ENCODE data around the gene KDF1.

KDF1 gene

GRCh38 chr1:26953374-26953773 lies 6.9 kb downstream of the KDF1 start:
- H3K9me2 ChIP-seq (replicated peaks; ENCODE audit: insufficient read depth, low read length): no peaks in the 10 kb centered on the region
- no peak overlapping the region for H3K27ac ChIP-seq (ENCODE audit: low read depth, low read length)
- H3F3A ChIP-seq (ENCODE audit: insufficient read depth): 0 out of 2 replicates have a peak, but pooled peaks cover 2% of the 10 kb centered on the region
- no peaks in the 10 kb centered on the region for H3K79me2 ChIP-seq (ENCODE audit: insufficient read depth, low read length)
- H4K20me1 ChIP-seq (ENCODE audit: low read depth, low read length): no peaks in the 10 kb centered on the region
- TF ChIP-seq CTCF (IDR thresholded peaks at IDR 0.05; ENCODE audit: insufficient read depth, low read length, poor library complexity, severe bottlenecking) (no peak), EZH2phosphoT487 (conservative IDR thresholded peaks at IDR 0.05; ENCODE audit: low read length) (no peak)
- H3K4me2 ChIP-seq (ENCODE audit: low read depth, low read length, poor library complexity, severe bottlenecking): no peak overlapping the region
- no peaks in the 10 kb centered on the region for H3K36me3 ChIP-seq (ENCODE audit: low read length)
- H3K9me3 ChIP-seq (ENCODE audit: insufficient read depth, low read length): no peaks in the 10 kb centered on the region
- no peaks in the 10 kb centered on the region for H3K27me3 ChIP-seq (ENCODE audit: low read length)
- no peak overlapping the region for H3K9ac ChIP-seq (ENCODE audit: low read length)
- H3K4me3 ChIP-seq (ENCODE audit: insufficient read depth, low read length, poor library complexity, severe bottlenecking): no peak overlapping the region
- H2AFZ ChIP-seq (ENCODE audit: low read depth, low read length, severe bottlenecking): no peak overlapping the region

GRCh38 chr1:26951821-26952497 lies 8.3 kb downstream of the KDF1 start:
- H4K20me1 ChIP-seq (ENCODE audit: low read depth, low read length): no peaks in the 10 kb centered on the region
- H3K79me2 ChIP-seq (ENCODE audit: insufficient read depth, low read length): no peaks in the 10 kb centered on the region
- no peaks in the 10 kb centered on the region for H3K27me3 ChIP-seq (ENCODE audit: low read length)
- no peak overlapping the region for H3K9ac ChIP-seq (ENCODE audit: low read length)
- TF ChIP-seq EZH2phosphoT487 (conservative IDR thresholded peaks at IDR 0.05; ENCODE audit: low read length) (no peak), CTCF (IDR thresholded peaks at IDR 0.05; ENCODE audit: insufficient read depth, low read length, poor library complexity, severe bottlenecking) (no peak)
- H3K4me2 ChIP-seq (ENCODE audit: low read depth, low read length, poor library complexity, severe bottlenecking): no peak overlapping the region
- H3K9me3 ChIP-seq (ENCODE audit: insufficient read depth, low read length): no peaks in the 10 kb centered on the region
- no peak overlapping the region for H3K27ac ChIP-seq (ENCODE audit: low read depth, low read length)
- H3K36me3 ChIP-seq (ENCODE audit: low read length): no peaks in the 10 kb centered on the region
- H2AFZ ChIP-seq (ENCODE audit: low read depth, low read length, severe bottlenecking): no peak overlapping the region
- no peak overlapping the region for H3K4me3 ChIP-seq (ENCODE audit: insufficient read depth, low read length, poor library complexity, severe bottlenecking)
- no peaks in the 10 kb centered on the region for H3K9me2 ChIP-seq (replicated peaks; ENCODE audit: insufficient read depth, low read length)
- H3F3A ChIP-seq (ENCODE audit: insufficient read depth): 0 out of 2 replicates have a peak, but pooled peaks cover 4% of the 10 kb centered on the region

GRCh38 chr1:26951216-26951615 lies 9.1 kb downstream of the KDF1 start:
- H3K27me3 ChIP-seq (ENCODE audit: low read length): no peaks in the 10 kb centered on the region
- H3K9ac ChIP-seq (ENCODE audit: low read length): no peak overlapping the region
- H3F3A ChIP-seq (ENCODE audit: insufficient read depth): 0 out of 2 replicates have a peak, but pooled peaks cover 4% of the 10 kb centered on the region
- H3K36me3 ChIP-seq (ENCODE audit: low read length): no peaks in the 10 kb centered on the region
- no peaks in the 10 kb centered on the region for H3K9me3 ChIP-seq (ENCODE audit: insufficient read depth, low read length)
- TF ChIP-seq EZH2phosphoT487 (conservative IDR thresholded peaks at IDR 0.05; ENCODE audit: low read length): no peak
- no peak for TF ChIP-seq CTCF (IDR thresholded peaks at IDR 0.05; ENCODE audit: insufficient read depth, low read length, poor library complexity, severe bottlenecking)
- no peak overlapping the region for H3K27ac ChIP-seq (ENCODE audit: low read depth, low read length)
- no peaks in the 10 kb centered on the region for H4K20me1 ChIP-seq (ENCODE audit: low read depth, low read length)
- no peak overlapping the region for H3K4me2 ChIP-seq (ENCODE audit: low read depth, low read length, poor library complexity, severe bottlenecking)
- no peaks in the 10 kb centered on the region for H3K9me2 ChIP-seq (replicated peaks; ENCODE audit: insufficient read depth, low read length)
- no peak overlapping the region for H2AFZ ChIP-seq (ENCODE audit: low read depth, low read length, severe bottlenecking)
- H3K79me2 ChIP-seq (ENCODE audit: insufficient read depth, low read length): no peaks in the 10 kb centered on the region
- H3K4me3 ChIP-seq (ENCODE audit: insufficient read depth, low read length, poor library complexity, severe bottlenecking): no peak overlapping the region
